MCF 10A (cell line): ENCODE results near the gene CNTNAP2. TPM values are rescaled to one million over a fixed set of nuclear protein-coding genes. Genes with fewer than 3 reads are reported as not detected.

Experiments
- BruUV-seq: library from RNA; stranded (reverse); fragments of 400-500 nt; replicated peaks from 2 replicates; lab custom pipeline; 2021; lab: Mats Ljungman, UMichigan
- CTCF ChIA-PET: fragments of 300-600 bp; sonication (Branson Sonifier 250); formaldehyde crosslinking; extraction: SDS; loops from one replicate; lab custom pipeline; 2021; ENCODE audit warnings: antibody characterized with exemption, inconsistent platforms; lab: Yijun Ruan, JAX
- POLR2A ChIA-PET: fragments of 300-600, 350-650 bp; sonication (Branson Sonifier 250); formaldehyde crosslinking; extraction: SDS; loops from one replicate; lab custom pipeline; 2020; ENCODE audit warnings: antibody characterized with exemption, inconsistent platforms; lab: Yijun Ruan, JAX
- DNase-seq: peaks from one replicate; pipeline ENCODE4 v3.0.0-alpha.2; 2018; ENCODE audit not compliant: unreplicated experiment
- H3K27ac Mint-ChIP-seq: one replicate; pipeline ENCODE4 v1.8.0; 2022; ENCODE audit warnings: mild to moderate bottlenecking, low read depth, mixed read lengths; ENCODE audit not compliant: unreplicated experiment
- H3K27me3 Mint-ChIP-seq: one replicate; pipeline ENCODE4 v1.8.0; 2022; ENCODE audit warnings: mixed read lengths; ENCODE audit not compliant: insufficient read depth, unreplicated experiment
- H3K36me3 Mint-ChIP-seq: one replicate; pipeline ENCODE4 v1.8.0; 2022; ENCODE audit warnings: mild to moderate bottlenecking, moderate library complexity, mixed read lengths; ENCODE audit not compliant: insufficient read depth, unreplicated experiment
- H3K4me1 Mint-ChIP-seq: one replicate; pipeline ENCODE4 v1.8.0; 2022; ENCODE audit warnings: mixed read lengths; ENCODE audit not compliant: insufficient read depth, unreplicated experiment
- H3K4me3 Mint-ChIP-seq: one replicate; pipeline ENCODE4 v1.8.0; 2022; ENCODE audit warnings: mild to moderate bottlenecking, moderate library complexity, mixed read lengths; ENCODE audit not compliant: unreplicated experiment
- H3K9me3 Mint-ChIP-seq: one replicate; pipeline ENCODE4 v1.8.0; 2022; ENCODE audit warnings: mixed read lengths; ENCODE audit not compliant: unreplicated experiment
- intact Hi-C: fragments of 100-400 bp; cut with micrococcal nuclease; formaldehyde crosslinking; loops from 2 replicates; pipeline ENCODE4 v1.14.1; 2022
- total RNA-seq: library from RNA; stranded (reverse); gene quantifications from 2 replicates; pipeline ENCODE4 v1.2.3, GENCODE V29; 2022
- TF ChIP-seq, protein P1 (sequence below): fragments of 200-600 bp; IDR thresholded peaks from one replicate; pipeline ENCODE4 v1.8.0; 2022; ENCODE audit warnings: antibody characterized with exemption, mild to moderate bottlenecking; ENCODE audit not compliant: unreplicated experiment

Gene CNTNAP2
- total RNA-seq, 1 experiment from 2014 or later = 1.1 TPM

DNA sequence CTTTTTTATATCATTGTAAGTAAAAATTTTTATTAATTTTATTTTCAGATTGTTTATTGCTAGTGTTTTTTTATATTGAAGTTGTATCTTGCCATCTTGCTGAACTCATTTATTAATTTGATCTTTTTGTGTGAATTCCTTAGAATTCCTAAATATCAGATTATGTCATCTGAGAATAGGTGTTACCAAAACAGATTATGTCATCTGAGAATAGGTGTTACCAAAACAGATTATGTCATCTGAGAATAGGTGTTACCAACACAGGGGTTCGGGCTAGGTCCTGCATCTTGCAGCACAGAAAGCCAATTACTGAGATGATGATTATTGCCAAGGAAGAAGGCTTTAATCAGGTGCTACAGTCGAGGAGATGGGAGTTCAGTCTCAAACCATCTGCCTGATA, 383.4 kb downstream of the CNTNAP2 start:
- POLR2A ChIA-PET = no interaction called here
- no TSS peak for BruUV-seq
- H3K4me3 Mint-ChIP-seq = no peak overlapping the region
- CTCF ChIA-PET = interaction anchor here (0.7 kb wide), 1 partner anchor 283 kb away, joined by 3 read pairs; no protein-coding TSS in a partner anchor
- H3K27me3 Mint-ChIP-seq = no peaks in the 10 kb centered on the region
- H3K36me3 Mint-ChIP-seq = no peaks in the 10 kb centered on the region
- DNase-seq = no peak
- no peaks in the 10 kb centered on the region for H3K4me1 Mint-ChIP-seq
- TF ChIP-seq, protein P1, sequence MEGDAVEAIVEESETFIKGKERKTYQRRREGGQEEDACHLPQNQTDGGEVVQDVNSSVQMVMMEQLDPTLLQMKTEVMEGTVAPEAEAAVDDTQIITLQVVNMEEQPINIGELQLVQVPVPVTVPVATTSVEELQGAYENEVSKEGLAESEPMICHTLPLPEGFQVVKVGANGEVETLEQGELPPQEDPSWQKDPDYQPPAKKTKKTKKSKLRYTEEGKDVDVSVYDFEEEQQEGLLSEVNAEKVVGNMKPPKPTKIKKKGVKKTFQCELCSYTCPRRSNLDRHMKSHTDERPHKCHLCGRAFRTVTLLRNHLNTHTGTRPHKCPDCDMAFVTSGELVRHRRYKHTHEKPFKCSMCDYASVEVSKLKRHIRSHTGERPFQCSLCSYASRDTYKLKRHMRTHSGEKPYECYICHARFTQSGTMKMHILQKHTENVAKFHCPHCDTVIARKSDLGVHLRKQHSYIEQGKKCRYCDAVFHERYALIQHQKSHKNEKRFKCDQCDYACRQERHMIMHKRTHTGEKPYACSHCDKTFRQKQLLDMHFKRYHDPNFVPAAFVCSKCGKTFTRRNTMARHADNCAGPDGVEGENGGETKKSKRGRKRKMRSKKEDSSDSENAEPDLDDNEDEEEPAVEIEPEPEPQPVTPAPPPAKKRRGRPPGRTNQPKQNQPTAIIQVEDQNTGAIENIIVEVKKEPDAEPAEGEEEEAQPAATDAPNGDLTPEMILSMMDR = no peak
- intact Hi-C loops = no loop called here
- H3K9me3 Mint-ChIP-seq = no peaks in the 10 kb centered on the region
- no peak overlapping the region for H3K27ac Mint-ChIP-seq

DNA sequence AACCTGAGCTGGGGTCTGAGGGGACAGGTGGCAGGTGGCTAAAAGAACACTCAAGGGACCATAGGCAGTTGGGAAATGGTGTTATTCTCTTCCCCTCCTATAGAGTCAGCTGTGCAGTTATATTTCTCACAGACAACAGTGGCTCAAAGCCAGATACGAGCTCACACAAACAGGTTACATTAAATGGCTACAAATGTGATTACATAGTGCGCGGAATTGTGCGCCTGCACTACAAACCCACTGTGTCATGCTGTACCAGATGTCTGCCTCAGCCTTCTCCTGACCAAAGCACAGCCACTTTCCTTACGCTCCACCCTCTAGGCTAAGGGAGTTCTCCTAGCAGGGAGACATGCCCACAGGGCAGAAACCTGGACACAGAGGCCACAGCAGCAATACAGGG, 387.2 kb downstream of the CNTNAP2 start:
- Mint-ChIP-seq H3K27ac (no peak overlapping the region), H3K9me3 (no peaks in the 10 kb centered on the region), H3K4me1 (no peaks in the 10 kb centered on the region), H3K36me3 (no peaks in the 10 kb centered on the region), H3K4me3 (no peak overlapping the region), H3K27me3 (no peaks in the 10 kb centered on the region)
- BruUV-seq = no TSS peak
- intact Hi-C loops = no loop called here
- TF ChIP-seq, protein P1 = no peak
- CTCF ChIA-PET = no interaction called here
- POLR2A ChIA-PET = no interaction called here
- no peak for DNase-seq

GRCh38 chr7:146510088-146510680, 393.6 kb downstream of the CNTNAP2 start:
- TF ChIP-seq, protein P1 = no peak
- CTCF ChIA-PET = interaction anchor here (0.7 kb wide), 1 partner anchor 33 kb away, joined by 3 read pairs; no protein-coding TSS in a partner anchor
- Mint-ChIP-seq H3K4me1 (no peaks in the 10 kb centered on the region), H3K9me3 (peaks cover 8% of the 10 kb centered on the region), H3K36me3 (no peaks in the 10 kb centered on the region), H3K27ac (no peak overlapping the region), H3K4me3 (no peak overlapping the region), H3K27me3 (no peaks in the 10 kb centered on the region)
- POLR2A ChIA-PET = no interaction called here
- no TSS peak for BruUV-seq
- intact Hi-C loops = no loop called here
- no peak for DNase-seq

DNA sequence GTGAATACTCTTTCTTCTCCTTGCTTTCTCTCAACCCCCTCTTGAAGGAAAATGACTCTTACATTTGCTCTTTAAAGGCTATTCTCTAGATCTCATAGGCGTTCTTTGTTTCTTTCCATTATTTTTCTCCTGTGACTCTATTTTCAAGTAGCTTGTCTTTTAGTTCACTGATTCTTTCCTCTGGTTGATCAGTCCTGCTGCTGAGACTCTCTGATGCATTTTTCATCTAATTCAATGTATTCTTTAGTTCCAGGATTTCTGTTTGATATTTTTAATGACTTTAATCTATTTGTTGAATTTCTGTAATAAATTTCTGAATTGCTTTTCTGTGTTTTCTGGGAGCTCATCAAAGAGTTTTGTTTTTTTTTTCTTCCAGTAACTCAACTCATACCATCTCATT, 397.7 kb downstream of the CNTNAP2 start:
- Mint-ChIP-seq H3K4me1 (no peaks in the 10 kb centered on the region), H3K27me3 (peaks cover 12% of the 10 kb centered on the region), H3K27ac (no peak overlapping the region), H3K9me3 (peaks cover 8% of the 10 kb centered on the region), H3K4me3 (no peak overlapping the region), H3K36me3 (no peaks in the 10 kb centered on the region)
- POLR2A ChIA-PET = no interaction called here
- TF ChIP-seq, protein P1 = no peak
- BruUV-seq = no TSS peak
- CTCF ChIA-PET = interaction anchor here (0.6 kb wide), 1 partner anchor 1038 kb away, joined by 3 read pairs; no protein-coding TSS in a partner anchor
- DNase-seq = no peak
- intact Hi-C loops = no loop called here
